SU-DHL-6 (cell line): ENCODE results near the gene MAGEL2.

Experiments
- H2AFZ ChIP-seq: fragments of 200-600 bp; sonication (generic); 2 replicates; pipeline ENCODE4 v1.6.1; 2014; ENCODE audit warnings: low read depth, mild to moderate bottlenecking, moderate library complexity, mixed read lengths, antibody characterized with exemption, low read length; ENCODE audit not compliant: severe bottlenecking
- H3F3A ChIP-seq: fragments of 200-600 bp; shearing (Covaris generic); 2 replicates; pipeline ENCODE4 v1.6.0; 2016; ENCODE audit warnings: antibody characterized with exemption, mild to moderate bottlenecking; ENCODE audit not compliant: insufficient read depth
- H3K27ac ChIP-seq: fragments of 200-600 bp; sonication (generic); 2 replicates; pipeline ENCODE4 v1.5.1; 2016; ENCODE audit warnings: low read depth, mild to moderate bottlenecking, low read length, moderate library complexity, mixed read lengths
- H3K27me3 ChIP-seq: fragments of 200-600 bp; sonication (generic), shearing (Covaris generic); 2 replicates; pipeline ENCODE4 v1.6.0; 2014; ENCODE audit warnings: mild to moderate bottlenecking, low read length
- H3K36me3 ChIP-seq: fragments of 200-600 bp; sonication (generic); 2 replicates; pipeline ENCODE4 v1.6.1; 2014; ENCODE audit warnings: mild to moderate bottlenecking, low read length, mixed read lengths
- H3K4me2 ChIP-seq: fragments of 300-600, 200-600 bp; shearing (Covaris generic), sonication (generic); 2 replicates; pipeline ENCODE4 v1.6.0; 2014; ENCODE audit warnings: low read length, low read depth, mild to moderate bottlenecking; ENCODE audit not compliant: poor library complexity, severe bottlenecking
- H3K4me3 ChIP-seq: fragments of 200-600 bp; sonication (generic); 2 replicates; pipeline ENCODE4 v1.5.1; 2014; ENCODE audit warnings: antibody characterized with exemption, low read length, mild to moderate bottlenecking, mixed read lengths; ENCODE audit not compliant: insufficient read depth, poor library complexity, severe bottlenecking
- H3K79me2 ChIP-seq: fragments of 200-600 bp; sonication (generic); 2 replicates; pipeline ENCODE4 v1.6.1; 2014; ENCODE audit warnings: mild to moderate bottlenecking, low read length, moderate library complexity; ENCODE audit not compliant: insufficient read depth
- H3K9ac ChIP-seq: fragments of 200-600 bp; sonication (generic); 2 replicates; pipeline ENCODE4 v1.7.0; 2014; ENCODE audit warnings: mild to moderate bottlenecking, low read length
- H3K9me2 ChIP-seq: fragments of 200-600 bp; sonication (generic); replicated peaks from 2 replicates; pipeline ENCODE4 v1.6.1; 2014; ENCODE audit warnings: low read length; ENCODE audit not compliant: insufficient read depth
- H3K9me3 ChIP-seq: fragments of 200-600 bp; sonication (generic); 2 replicates; pipeline ENCODE4 v1.6.1; 2014; ENCODE audit warnings: low read length, mixed read lengths; ENCODE audit not compliant: insufficient read depth
- H4K20me1 ChIP-seq: fragments of 200-600 bp; sonication (generic); 2 replicates; pipeline ENCODE4 v1.6.1; 2014; ENCODE audit warnings: low read depth, mild to moderate bottlenecking, antibody characterized with exemption, low read length, moderate library complexity, mixed read lengths
- CTCF ChIP-seq: fragments of 200-600 bp; sonication (generic); IDR thresholded peaks from one replicate; pipeline ENCODE4 v1.5.1; 2017; ENCODE audit warnings: antibody characterized with exemption, mild to moderate bottlenecking, low read length, moderate library complexity; ENCODE audit not compliant: insufficient read depth, poor library complexity, severe bottlenecking
- EZH2phosphoT487 ChIP-seq: fragments of 200-600 bp; sonication (generic), shearing (Covaris generic); conservative IDR thresholded peaks from 2 replicates; pipeline ENCODE4 v1.6.1; 2018; ENCODE audit warnings: mild to moderate bottlenecking, antibody characterized with exemption, low read length, moderate library complexity, mixed read lengths

The MAGEL2 gene

GRCh38 chr15:23646165-23647000 is 1.3 kb downstream of the MAGEL2 start:
- no peak overlapping the region for H3K9ac ChIP-seq
- H3K27me3 ChIP-seq: no peaks in the 10 kb centered on the region

GRCh38 chr15:23645371-23646164 is 2.1 kb downstream of the MAGEL2 start:
- Histone ChIP-seq H3K79me2 (no peaks in the 10 kb centered on the region), H3K27me3 (no peaks in the 10 kb centered on the region), H3K27ac (no peak overlapping the region), H3K9me2 (no peaks in the 10 kb centered on the region), H3K36me3 (no peaks in the 10 kb centered on the region), H3F3A (no peaks in the 10 kb centered on the region), H4K20me1 (no peaks in the 10 kb centered on the region), H3K4me3 (no peak overlapping the region), H3K9ac (no peak overlapping the region), H3K4me2 (no peak overlapping the region), H3K9me3 (no peaks in the 10 kb centered on the region), H2AFZ (no peak overlapping the region)
- TF ChIP-seq CTCF: no peak
- no peak for TF ChIP-seq EZH2phosphoT487

More at GRCh38 chr15:23646165-23647000, 1.3 kb downstream of the MAGEL2 start:
- Histone ChIP-seq H3K79me2 (no peaks in the 10 kb centered on the region), H3K27ac (no peak overlapping the region), H4K20me1 (no peaks in the 10 kb centered on the region), H3K4me3 (no peak overlapping the region), H3K9me2 (no peaks in the 10 kb centered on the region), H2AFZ (no peak overlapping the region), H3K36me3 (no peaks in the 10 kb centered on the region), H3F3A (no peaks in the 10 kb centered on the region), H3K4me2 (no peak overlapping the region), H3K9me3 (no peaks in the 10 kb centered on the region)
- TF ChIP-seq CTCF (no peak), EZH2phosphoT487 (no peak)

GRCh38 chr15:23644829-23645228 is 2.8 kb downstream of the MAGEL2 start:
- no peak for TF ChIP-seq CTCF
- no peak for TF ChIP-seq EZH2phosphoT487
- Histone ChIP-seq H3K36me3 (no peaks in the 10 kb centered on the region), H3K9me2 (no peaks in the 10 kb centered on the region), H2AFZ (no peak overlapping the region), H3K79me2 (no peaks in the 10 kb centered on the region), H3K4me3 (no peak overlapping the region), H3K9me3 (no peaks in the 10 kb centered on the region), H3F3A (no peaks in the 10 kb centered on the region), H3K27me3 (no peaks in the 10 kb centered on the region), H3K4me2 (no peak overlapping the region), H4K20me1 (no peaks in the 10 kb centered on the region), H3K27ac (no peak overlapping the region), H3K9ac (no peak overlapping the region)
